HepG2 (cell line): ENCODE results near the gene PLA2G4D. TPM values are rescaled to one million over a fixed set of nuclear protein-coding genes. Genes with fewer than 3 reads are reported as not detected.
A peak's percentile ranks its signal among the peaks of the same experiment; 100 is the strongest.

Source experiments
- ATAC-seq: fragments of 200-7000 bp; cut with Tn5 transposase; 3 replicates; pipeline ENCODE4 v1.9.1; 2020; ENCODE audit warnings: mild to moderate bottlenecking, moderate library complexity
- BruUV-seq: library from RNA; stranded (reverse); fragments of 400-500 nt; replicated peaks from 2 replicates; lab custom pipeline; 2021; lab: Mats Ljungman, UMichigan
- CTCF ChIA-PET: fragments of 300-600 bp; formaldehyde crosslinking; extraction: SDS; loops from one replicate; lab custom pipeline; 2021; ENCODE audit warnings: low total read pairs, inconsistent platforms, low intra/inter-chr PET ratio; lab: Yijun Ruan, JAX
- POLR2A ChIA-PET: fragments of 350-600 bp; sonication (Branson Sonifier 250); formaldehyde crosslinking; loops from one replicate; lab custom pipeline; 2020; ENCODE audit warnings: antibody characterized with exemption, inconsistent platforms; lab: Yijun Ruan, JAX
- DNase-seq: peaks from one replicate; pipeline ENCODE4 v3.0.0-alpha.2; 2015; ENCODE audit warnings: low spot score
- FAIRE-seq: peaks from 3 replicates; lab custom pipeline; 2011; peaks lifted over from hg19 to GRCh38; lab: Jason Lieb, UNC
- H2AFZ ChIP-seq: one replicate; pipeline ENCODE4 v1.6.1; 2011; ENCODE audit warnings: low read length, inconsistent platforms
- H3K27ac ChIP-seq: fragments of 300-600 bp; 3 replicates; pipeline ENCODE4 v1.8.0; 2011; ENCODE audit warnings: mixed run types, mild to moderate bottlenecking, mixed read lengths, low read length, inconsistent platforms; ENCODE audit not compliant: insufficient read depth; ENCODE audit errors: extremely low read length
- H3K27me3 ChIP-seq, 2 experiments: fragments of 200-600 bp in 1 of 2; 2 replicates in 1 of 2; 3 replicates in 1 of 2; pipeline versions ENCODE4 v1.6.0 to v1.8.0; 2011; ENCODE audit warnings: low read length in 2 of 2, mild to moderate bottlenecking in 2 of 2, moderate library complexity in 2 of 2, inconsistent platforms in 1 of 2; ENCODE audit not compliant: insufficient read depth in 2 of 2, control insufficient read depth in 1 of 2
- H3K36me3 ChIP-seq, 2 experiments: fragments of 200-600 bp in 1 of 2; replicated peaks in 1 of 2; 2 replicates in 1 of 2; 3 replicates in 1 of 2; pipeline versions ENCODE4 v1.5.1 to v1.8.0; 2011; ENCODE audit warnings: low read length in 2 of 2, inconsistent platforms in 1 of 2; ENCODE audit not compliant: insufficient read depth in 2 of 2, control insufficient read depth in 1 of 2
- H3K4me1 ChIP-seq: 2 replicates; pipeline ENCODE4 v1.5.1; 2012; ENCODE audit warnings: low read length, inconsistent platforms; ENCODE audit not compliant: insufficient read depth
- H3K4me2 ChIP-seq: 2 replicates; pipeline ENCODE4 v1.6.0; 2011; ENCODE audit warnings: low read depth, low read length, inconsistent platforms
- H3K4me3 ChIP-seq, 3 experiments: fragments of 200-600 bp in 1 of 3; sonication (generic), shearing (Covaris generic) in 1 of 3; replicated peaks in 1 of 3; 2 replicates each; pipeline ENCODE4 v1.5.1; 2011 to 2016; ENCODE audit warnings: low read length in 3 of 3, inconsistent platforms in 2 of 3, low read depth in 2 of 3, mild to moderate bottlenecking in 2 of 3, control low read depth in 1 of 3, mixed read lengths in 1 of 3; ENCODE audit not compliant: insufficient read depth in 1 of 3
- H3K79me2 ChIP-seq: one replicate; pipeline ENCODE4 v1.6.1; 2011; ENCODE audit warnings: low read length, inconsistent platforms; ENCODE audit not compliant: insufficient read depth
- H3K9ac ChIP-seq: 2 replicates; pipeline ENCODE4 v1.6.0; 2011; ENCODE audit warnings: mild to moderate bottlenecking, low read depth, low read length, inconsistent platforms; ENCODE audit not compliant: insufficient read depth
- H3K9me3 ChIP-seq: 2 replicates; pipeline ENCODE4 v1.5.1; 2012; ENCODE audit warnings: mild to moderate bottlenecking, low read length
- H4K20me1 ChIP-seq: 2 replicates; pipeline ENCODE4 v1.6.0; 2011; ENCODE audit warnings: inconsistent platforms, mild to moderate bottlenecking, low read length, moderate library complexity; ENCODE audit not compliant: insufficient read depth
- CREM ChIP-seq, 2 experiments: sonication (generic) in 1 of 2; formaldehyde crosslinking in 1 of 2; IDR thresholded peaks; 2 replicates each; pipeline versions ENCODE4 v1.4.0 to v1.6.1; 2016 to 2020; ENCODE audit warnings: antibody characterized with exemption in 1 of 2, mild to moderate bottlenecking in 1 of 2, missing genetic modification reagents in 1 of 2
- DNMT3B ChIP-seq: conservative IDR thresholded peaks from 2 replicates; pipeline ENCODE4 v1.6.1; 2016; ENCODE audit warnings: missing biosample characterization, control low read depth
- KAT7 ChIP-seq: IDR thresholded peaks from 2 replicates; pipeline ENCODE4 v1.6.1; 2018; ENCODE audit warnings: borderline replicate concordance, missing compliant biosample characterization
- LCORL ChIP-seq, 2 experiments: fragments of 450-650 bp in 1 of 2; sonication (generic) in 1 of 2; formaldehyde crosslinking in 1 of 2; IDR thresholded peaks; 2 replicates each; pipeline versions ENCODE4 v1.5.0 to v1.6.1; 2017 to 2020; ENCODE audit warnings: antibody characterized with exemption in 1 of 2, missing genetic modification reagents in 1 of 2
- RNF2 ChIP-seq: fragments of 450-650 bp; conservative IDR thresholded peaks from 2 replicates; pipeline ENCODE4 v1.6.1; 2016; ENCODE audit warnings: low read depth
- SALL2 ChIP-seq: sonication (generic); formaldehyde crosslinking; IDR thresholded peaks from 2 replicates; pipeline ENCODE4 v1.8.1; 2023; ENCODE audit warnings: mild to moderate bottlenecking, missing genetic modification reagents, inconsistent platforms
- ZNF274 ChIP-seq: sonication (generic); formaldehyde crosslinking; IDR thresholded peaks from 2 replicates; pipeline ENCODE4 v1.5.1; 2020; ENCODE audit warnings: mild to moderate bottlenecking, missing genetic modification reagents
- ZNF292 ChIP-seq: sonication (generic); formaldehyde crosslinking; IDR thresholded peaks from 2 replicates; pipeline ENCODE4 v1.8.1; 2022; ENCODE audit warnings: mild to moderate bottlenecking, low read depth, missing genetic modification reagents, borderline replicate concordance
- WGBS: methylation state at CpG from one replicate; pipeline ENCODE4 v1.1.6; 2017; ENCODE audit warnings: low lambda C conversion rate; 5-methylcytosine and 5-hydroxymethylcytosine counted together
- in situ Hi-C: cut with HindIII; loops from 2 replicates; pipeline ENCODE4 v1.10.0; 2017; ENCODE audit warnings: low pct_unique_long_range_greater_than_20kb; ENCODE audit not compliant: extremely low pct_ligation_motif_present
- intact Hi-C: fragments of 100-400 bp; cut with micrococcal nuclease; formaldehyde crosslinking; loops from one replicate; pipeline ENCODE4 v1.10.0; 2022; ENCODE audit not compliant: unreplicated experiment
- polyA plus RNA-seq, 8 experiments: library from polyadenylated mRNA; depleted of rRNA in 3 of 8; stranded (reverse) in 7 of 8; unstranded in 1 of 8; fragments of >200 nt; fragmentation: Illumina TruSeq in 4 of 8; extraction: Trizol in 4 of 8; gene quantifications; 2 replicates each; pipeline versions ENCODE4 v1.2.1 to v1.2.3, GENCODE V29; 2011 to 2016; ENCODE audit warnings: low read depth in 4 of 8, missing spikeins in 1 of 8, mixed read lengths in 1 of 8; ENCODE audit not compliant: insufficient read depth in 1 of 8
- total RNA-seq, 5 experiments: library from RNA; depleted of rRNA; stranded (reverse); fragments of >200 nt; fragmentation: Illumina TruSeq; extraction: Trizol; gene quantifications; 2 replicates each; pipeline ENCODE4 v1.2.3, GENCODE V29; 2016; ENCODE audit warnings: low read depth in 1 of 5
- TF ChIP-seq, protein P1 (sequence below): conservative IDR thresholded peaks from 2 replicates; pipeline ENCODE4 v1.6.1; 2018; ENCODE audit warnings: missing genetic modification reagents
- TF ChIP-seq, protein P2 (sequence below): sonication (generic); formaldehyde crosslinking; IDR thresholded peaks from 2 replicates; pipeline ENCODE4 v1.5.0; 2020; ENCODE audit warnings: missing genetic modification reagents

PLA2G4D gene
- total and polyA plus RNA-seq, 2 of the 13 experiments (the other 11 are each of a cell fraction or from before 2014, with no cell fraction given), result 0.04 to 0.21 TPM

DNA sequence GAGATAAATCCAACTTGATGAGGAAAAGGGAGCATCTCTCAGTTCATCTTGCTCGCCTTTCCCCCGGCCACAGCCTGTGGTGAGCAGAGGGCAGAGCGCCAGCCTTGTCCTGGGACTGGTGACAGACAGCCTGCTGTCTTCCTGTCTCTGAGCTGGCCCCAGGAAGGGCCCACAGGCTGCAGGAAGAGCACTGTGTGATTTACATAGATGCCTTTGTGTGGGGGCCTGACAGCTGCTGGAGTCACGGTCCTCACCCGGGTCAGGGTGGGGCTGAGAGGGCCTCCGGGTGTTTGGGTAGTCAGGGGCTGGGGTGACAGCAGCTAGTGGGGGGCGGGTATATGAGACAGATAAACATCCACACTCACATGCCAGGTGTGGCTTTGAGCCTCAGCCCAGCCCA lies 29.3 kb downstream of the PLA2G4D start (continued):
- TF ChIP-seq, protein P1, sequence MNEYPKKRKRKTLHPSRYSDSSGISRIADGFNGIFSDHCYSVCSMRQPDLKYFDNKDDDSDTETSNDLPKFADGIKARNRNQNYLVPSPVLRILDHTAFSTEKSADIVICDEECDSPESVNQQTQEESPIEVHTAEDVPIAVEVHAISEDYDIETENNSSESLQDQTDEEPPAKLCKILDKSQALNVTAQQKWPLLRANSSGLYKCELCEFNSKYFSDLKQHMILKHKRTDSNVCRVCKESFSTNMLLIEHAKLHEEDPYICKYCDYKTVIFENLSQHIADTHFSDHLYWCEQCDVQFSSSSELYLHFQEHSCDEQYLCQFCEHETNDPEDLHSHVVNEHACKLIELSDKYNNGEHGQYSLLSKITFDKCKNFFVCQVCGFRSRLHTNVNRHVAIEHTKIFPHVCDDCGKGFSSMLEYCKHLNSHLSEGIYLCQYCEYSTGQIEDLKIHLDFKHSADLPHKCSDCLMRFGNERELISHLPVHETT (CRISPR knock-in tag), result no peak
- TF ChIP-seq LCORL (IDR thresholded peaks at IDR 0.05), result no peak
- TF ChIP-seq LCORL (CRISPR knock-in tag; IDR thresholded peaks at IDR 0.05), result no peak
- no peak for TF ChIP-seq SALL2 (CRISPR knock-in tag)
- TF ChIP-seq ZNF274 (CRISPR knock-in tag), result no peak
- TF ChIP-seq ZNF292 (CRISPR knock-in tag), result peak; percentile 74; the same call in 1 of the 2 replicates
- no peak for TF ChIP-seq DNMT3B (CRISPR knock-in tag)
- TF ChIP-seq, protein P2, sequence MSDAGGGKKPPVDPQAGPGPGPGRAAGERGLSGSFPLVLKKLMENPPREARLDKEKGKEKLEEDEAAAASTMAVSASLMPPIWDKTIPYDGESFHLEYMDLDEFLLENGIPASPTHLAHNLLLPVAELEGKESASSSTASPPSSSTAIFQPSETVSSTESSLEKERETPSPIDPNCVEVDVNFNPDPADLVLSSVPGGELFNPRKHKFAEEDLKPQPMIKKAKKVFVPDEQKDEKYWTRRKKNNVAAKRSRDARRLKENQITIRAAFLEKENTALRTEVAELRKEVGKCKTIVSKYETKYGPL (CRISPR knock-in tag), result no peak
- TF ChIP-seq RNF2, result no peak
- TF ChIP-seq, all 625 proteins: peak for 37

DNA sequence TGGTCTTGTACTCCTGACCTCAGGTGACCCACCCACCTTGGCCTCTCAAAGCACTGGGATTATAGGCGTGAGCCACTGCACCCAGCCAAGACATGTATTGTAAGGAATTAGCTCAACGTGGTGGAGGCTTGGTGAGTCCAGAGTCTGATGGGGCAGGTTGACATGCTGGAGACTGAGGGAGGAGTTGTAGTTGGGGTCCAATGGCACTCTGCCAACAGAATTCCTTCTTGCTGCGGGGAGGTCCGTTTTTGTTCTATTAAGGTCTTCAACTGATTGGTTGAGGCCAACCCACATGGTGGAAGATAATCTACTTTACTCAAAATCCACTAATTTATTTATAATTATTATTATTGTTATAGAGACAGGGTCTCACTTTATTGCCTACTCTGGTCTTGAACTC lies 30.1 kb downstream of the PLA2G4D start:
- ATAC-seq, result no peak
- ChIA-PET CTCF (no interaction called here), POLR2A (no interaction called here)
- no peak overlapping the region for H3K27ac ChIP-seq
- in situ Hi-C loops, result no loop called here
- TF ChIP-seq CREM (IDR thresholded peaks at IDR 0.05) (no peak), CREM (CRISPR knock-in tag; IDR thresholded peaks at IDR 0.05) (no peak), KAT7 (CRISPR knock-in tag) (no peak)
- no peaks in the 10 kb centered on the region; a peak in 1 of 5 replicates for H3K27me3 ChIP-seq
- no TSS peak for BruUV-seq
- no peak for DNase-seq
- no peak overlapping the region for H3K4me2 ChIP-seq
- no peaks in the 10 kb centered on the region for H3K36me3 ChIP-seq
- no peak for FAIRE-seq
- peaks cover 78% of the 10 kb centered on the region for H3K4me1 ChIP-seq
- no peak overlapping the region for H2AFZ ChIP-seq
- H3K79me2 ChIP-seq, result no peaks in the 10 kb centered on the region
- intact Hi-C loops, result no loop called here
- no peaks in the 10 kb centered on the region for H4K20me1 ChIP-seq
- 35% methylated on average over 4 of the region's 4 CpGs for WGBS
- no peaks in the 10 kb centered on the region for H3K9me3 ChIP-seq
- H3K9ac ChIP-seq, result no peak overlapping the region
- H3K4me3 ChIP-seq, result no peak overlapping the region
